ENCODE measurements around the gene LIMS1. TPM values are rescaled to one million over a fixed set of nuclear protein-coding genes. Genes with fewer than 3 reads are reported as not detected.
A peak's percentile ranks its signal among the peaks of the same experiment; 100 is the strongest.
"Not testable (repeated sequence)": the region's sequence is repeated elsewhere in the genome, so short reads cannot be mapped to it uniquely, and the experiment has no call there.

The LIMS1 gene
- total RNA-seq, 1 donor, result 129 TPM

DNA sequence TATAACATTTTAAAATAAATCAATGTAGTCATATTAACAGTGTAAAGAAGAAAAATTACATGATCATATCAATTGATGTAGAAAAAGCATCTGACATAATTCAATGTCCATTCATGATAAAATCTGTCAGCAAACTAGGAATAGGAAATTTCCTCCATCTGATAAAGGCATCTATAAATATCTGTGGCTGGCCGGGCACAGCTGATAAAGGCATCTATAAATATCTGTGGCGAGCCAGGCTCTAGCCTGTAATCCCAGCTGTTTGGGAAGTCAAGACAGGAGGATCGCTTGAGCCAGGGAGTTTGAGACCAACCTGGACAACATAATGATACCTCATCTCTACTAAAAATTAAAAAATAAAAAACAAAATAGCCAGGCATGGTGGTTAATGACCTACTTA, 166.9 kb downstream of the LIMS1 start:
- H3K27ac ChIP-seq (ENCODE audit: low read depth, low read length), result no peak overlapping the region
- no peak overlapping the region for H3K4me2 ChIP-seq (ENCODE audit: insufficient read depth, low read length)
- no peak for DNase-seq (ENCODE audit: insufficient read length, low spot score, missing footprints)
- H3K9me3 ChIP-seq (ENCODE audit: low read depth, low read length), result no peaks in the 10 kb centered on the region
- no peaks in the 10 kb centered on the region for H3K27me3 ChIP-seq (ENCODE audit: insufficient read depth, low read length)
- no peaks in the 10 kb centered on the region for H3K36me3 ChIP-seq (ENCODE audit: insufficient read depth, low read length)
- no peak overlapping the region for H2AFZ ChIP-seq (ENCODE audit: low read length)
- H3K79me2 ChIP-seq (ENCODE audit: insufficient read depth, low read length), result no peaks in the 10 kb centered on the region
- H4K20me1 ChIP-seq (ENCODE audit: insufficient read depth, low read length), result no peaks in the 10 kb centered on the region
- TF ChIP-seq, protein P1, sequence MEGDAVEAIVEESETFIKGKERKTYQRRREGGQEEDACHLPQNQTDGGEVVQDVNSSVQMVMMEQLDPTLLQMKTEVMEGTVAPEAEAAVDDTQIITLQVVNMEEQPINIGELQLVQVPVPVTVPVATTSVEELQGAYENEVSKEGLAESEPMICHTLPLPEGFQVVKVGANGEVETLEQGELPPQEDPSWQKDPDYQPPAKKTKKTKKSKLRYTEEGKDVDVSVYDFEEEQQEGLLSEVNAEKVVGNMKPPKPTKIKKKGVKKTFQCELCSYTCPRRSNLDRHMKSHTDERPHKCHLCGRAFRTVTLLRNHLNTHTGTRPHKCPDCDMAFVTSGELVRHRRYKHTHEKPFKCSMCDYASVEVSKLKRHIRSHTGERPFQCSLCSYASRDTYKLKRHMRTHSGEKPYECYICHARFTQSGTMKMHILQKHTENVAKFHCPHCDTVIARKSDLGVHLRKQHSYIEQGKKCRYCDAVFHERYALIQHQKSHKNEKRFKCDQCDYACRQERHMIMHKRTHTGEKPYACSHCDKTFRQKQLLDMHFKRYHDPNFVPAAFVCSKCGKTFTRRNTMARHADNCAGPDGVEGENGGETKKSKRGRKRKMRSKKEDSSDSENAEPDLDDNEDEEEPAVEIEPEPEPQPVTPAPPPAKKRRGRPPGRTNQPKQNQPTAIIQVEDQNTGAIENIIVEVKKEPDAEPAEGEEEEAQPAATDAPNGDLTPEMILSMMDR (IDR thresholded peaks at IDR 0.05; ENCODE audit: extremely low read depth, low read depth, low read length), result no peak
- no peaks in the 10 kb centered on the region for H3K4me1 ChIP-seq (ENCODE audit: insufficient read depth, low read length)
- H3K4me3 ChIP-seq (ENCODE audit: insufficient read depth, low read length), result no peak overlapping the region

DNA sequence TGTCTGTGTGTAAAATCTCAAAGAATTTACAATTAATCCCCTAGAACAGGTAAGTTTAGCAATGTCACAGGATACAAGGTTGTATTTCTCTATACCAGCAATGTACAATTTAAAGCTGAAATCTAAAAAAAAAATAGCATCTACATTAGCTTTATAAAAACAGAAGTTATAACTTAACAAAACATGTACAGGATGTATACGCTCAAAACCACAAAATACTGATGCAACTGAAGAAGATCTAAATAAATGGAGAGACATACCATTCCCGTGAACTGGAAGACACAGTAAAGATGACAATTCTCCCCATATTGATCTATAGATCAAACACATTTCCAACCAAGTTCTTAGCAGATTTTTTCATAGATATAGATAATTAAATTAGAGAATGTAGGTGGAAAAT, 167.5 kb downstream of the LIMS1 start:
- no peak for DNase-seq (ENCODE audit: insufficient read length, low spot score, missing footprints)
- H3K27me3 ChIP-seq (ENCODE audit: insufficient read depth, low read length), result no peaks in the 10 kb centered on the region
- no peak overlapping the region for H2AFZ ChIP-seq (ENCODE audit: low read length)
- H3K9me3 ChIP-seq (ENCODE audit: low read depth, low read length), result no peaks in the 10 kb centered on the region
- no peaks in the 10 kb centered on the region for H3K79me2 ChIP-seq (ENCODE audit: insufficient read depth, low read length)
- no peak overlapping the region for H3K27ac ChIP-seq (ENCODE audit: low read depth, low read length)
- H3K36me3 ChIP-seq (ENCODE audit: insufficient read depth, low read length), result no peaks in the 10 kb centered on the region
- no peak overlapping the region for H3K4me3 ChIP-seq (ENCODE audit: insufficient read depth, low read length)
- TF ChIP-seq, protein P1 (IDR thresholded peaks at IDR 0.05; ENCODE audit: extremely low read depth, low read depth, low read length), result no peak
- H4K20me1 ChIP-seq (ENCODE audit: insufficient read depth, low read length), result no peaks in the 10 kb centered on the region
- no peaks in the 10 kb centered on the region for H3K4me1 ChIP-seq (ENCODE audit: insufficient read depth, low read length)
- no peak overlapping the region for H3K4me2 ChIP-seq (ENCODE audit: insufficient read depth, low read length)

DNA sequence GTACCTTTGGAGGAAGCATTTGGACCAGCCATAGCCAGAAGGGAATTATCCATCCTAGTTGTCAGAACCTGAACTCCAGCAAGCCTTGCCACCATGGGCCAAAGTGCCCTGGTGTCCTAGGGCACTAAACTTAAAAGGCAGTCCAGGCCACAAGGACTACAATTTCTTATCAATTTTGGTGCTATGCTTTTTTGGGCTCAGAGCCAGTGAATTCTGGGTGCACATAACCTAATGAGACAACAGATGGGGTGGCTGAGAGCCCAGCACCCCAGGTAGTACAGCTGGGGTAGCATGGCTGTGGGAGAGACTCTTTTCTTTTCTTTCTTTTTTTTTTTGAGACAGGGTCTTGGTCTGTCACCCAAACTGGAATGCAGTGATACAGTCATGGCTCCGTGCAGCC, 170.6 kb downstream of the LIMS1 start:
- Histone ChIP-seq H3K4me1 (ENCODE audit: insufficient read depth, low read length) (no peaks in the 10 kb centered on the region), H3K27me3 (ENCODE audit: insufficient read depth, low read length) (no peaks in the 10 kb centered on the region), H3K4me2 (ENCODE audit: insufficient read depth, low read length) (no peak overlapping the region), H4K20me1 (ENCODE audit: insufficient read depth, low read length) (no peaks in the 10 kb centered on the region), H3K36me3 (ENCODE audit: insufficient read depth, low read length) (no peaks in the 10 kb centered on the region), H3K27ac (ENCODE audit: low read depth, low read length) (no peak overlapping the region), H3K79me2 (ENCODE audit: insufficient read depth, low read length) (no peaks in the 10 kb centered on the region), H3K9me3 (ENCODE audit: low read depth, low read length) (no peaks in the 10 kb centered on the region), H3K4me3 (ENCODE audit: insufficient read depth, low read length) (no peak overlapping the region), H2AFZ (ENCODE audit: low read length) (no peak overlapping the region)
- DNase-seq (ENCODE audit: insufficient read length, low spot score, missing footprints), result no peak
- TF ChIP-seq, protein P1 (IDR thresholded peaks at IDR 0.05; ENCODE audit: extremely low read depth, low read depth, low read length), result no peak

DNA sequence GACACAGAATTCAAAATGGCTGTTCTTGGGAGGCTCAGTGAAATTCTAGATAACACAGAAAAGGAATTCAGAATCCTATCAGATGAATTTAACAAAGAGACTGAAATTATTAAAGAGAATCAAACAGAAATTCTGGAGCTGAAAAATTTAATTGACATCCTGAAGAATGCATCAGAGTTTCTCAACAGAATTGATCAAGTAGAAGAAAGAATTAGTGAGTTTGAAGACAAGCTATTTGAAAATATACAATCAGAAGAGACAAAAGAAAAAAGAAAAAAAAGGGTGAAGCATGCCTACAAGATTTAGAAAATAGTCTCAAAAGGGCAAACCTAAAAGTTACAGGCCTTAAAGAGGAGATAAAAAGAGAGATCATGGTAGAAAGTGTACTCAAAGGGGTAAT, 173.0 kb downstream of the LIMS1 start:
- Histone ChIP-seq H3K27me3 (ENCODE audit: insufficient read depth, low read length) (no peaks in the 10 kb centered on the region), H3K79me2 (ENCODE audit: insufficient read depth, low read length) (no peaks in the 10 kb centered on the region), H3K36me3 (ENCODE audit: insufficient read depth, low read length) (no peaks in the 10 kb centered on the region), H3K4me1 (ENCODE audit: insufficient read depth, low read length) (no peaks in the 10 kb centered on the region), H4K20me1 (ENCODE audit: insufficient read depth, low read length) (no peaks in the 10 kb centered on the region), H2AFZ (ENCODE audit: low read length) (no peak overlapping the region), H3K4me3 (ENCODE audit: insufficient read depth, low read length) (no peak overlapping the region), H3K9me3 (ENCODE audit: low read depth, low read length) (no peaks in the 10 kb centered on the region), H3K27ac (ENCODE audit: low read depth, low read length) (no peak overlapping the region), H3K4me2 (ENCODE audit: insufficient read depth, low read length) (no peak overlapping the region)
- no peak for DNase-seq (ENCODE audit: insufficient read length, low spot score, missing footprints)
- TF ChIP-seq, protein P1 (IDR thresholded peaks at IDR 0.05; ENCODE audit: extremely low read depth, low read depth, low read length), result no peak

DNA sequence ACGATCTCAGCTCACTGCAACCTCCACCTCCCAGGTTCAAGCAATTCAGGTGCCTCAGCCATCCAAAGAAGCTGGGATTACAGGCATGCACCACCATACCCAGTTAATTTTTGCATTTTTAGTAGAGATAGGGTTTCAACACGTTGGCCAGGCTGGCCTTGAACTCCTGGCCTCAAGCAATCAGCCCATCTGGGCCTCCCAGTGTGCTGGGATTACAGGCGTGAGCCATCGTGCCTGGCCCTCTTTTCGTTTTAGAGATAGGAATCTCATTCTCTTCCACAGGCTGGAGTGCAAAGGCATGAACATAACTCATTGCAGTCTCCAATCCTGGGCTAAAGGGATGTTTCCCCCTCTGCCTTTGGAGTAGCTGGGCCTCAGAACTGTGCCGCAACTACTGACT, 182.7 kb downstream of the LIMS1 start:
- H4K20me1 ChIP-seq (ENCODE audit: insufficient read depth, low read length); H3K27ac ChIP-seq (ENCODE audit: low read depth, low read length); H3K4me1 ChIP-seq (ENCODE audit: insufficient read depth, low read length); H3K27me3 ChIP-seq (ENCODE audit: insufficient read depth, low read length); H3K36me3 ChIP-seq (ENCODE audit: insufficient read depth, low read length); H3K9me3 ChIP-seq (ENCODE audit: low read depth, low read length); H3K4me3 ChIP-seq (ENCODE audit: insufficient read depth, low read length); H3K4me2 ChIP-seq (ENCODE audit: insufficient read depth, low read length); DNase-seq (ENCODE audit: insufficient read length, low spot score, missing footprints): not testable (repeated sequence)
- Histone ChIP-seq H3K79me2 (ENCODE audit: insufficient read depth, low read length) (peaks cover 24% of the 10 kb centered on the region), H2AFZ (ENCODE audit: low read length) (peak overlapping the region; percentile 68)

Data from osteoblast (primary cell).